HG03558 (cell line): ENCODE data around the gene PLA2G5.
"Not testable (repeated sequence)": the region's sequence is repeated elsewhere in the genome, so short reads cannot be mapped to it uniquely, and the experiment has no call there.

Source experiments
- ATAC-seq: cut with Tn5 transposase; IDR thresholded peaks from one replicate; pipeline ENCODE4 v1.9.1; 2021; ENCODE audit warnings: moderate number of reproducible peaks; ENCODE audit not compliant: unreplicated experiment; ENCODE audit errors: extremely low read depth

PLA2G5 gene, protein sequence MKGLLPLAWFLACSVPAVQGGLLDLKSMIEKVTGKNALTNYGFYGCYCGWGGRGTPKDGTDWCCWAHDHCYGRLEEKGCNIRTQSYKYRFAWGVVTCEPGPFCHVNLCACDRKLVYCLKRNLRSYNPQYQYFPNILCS

DNA sequence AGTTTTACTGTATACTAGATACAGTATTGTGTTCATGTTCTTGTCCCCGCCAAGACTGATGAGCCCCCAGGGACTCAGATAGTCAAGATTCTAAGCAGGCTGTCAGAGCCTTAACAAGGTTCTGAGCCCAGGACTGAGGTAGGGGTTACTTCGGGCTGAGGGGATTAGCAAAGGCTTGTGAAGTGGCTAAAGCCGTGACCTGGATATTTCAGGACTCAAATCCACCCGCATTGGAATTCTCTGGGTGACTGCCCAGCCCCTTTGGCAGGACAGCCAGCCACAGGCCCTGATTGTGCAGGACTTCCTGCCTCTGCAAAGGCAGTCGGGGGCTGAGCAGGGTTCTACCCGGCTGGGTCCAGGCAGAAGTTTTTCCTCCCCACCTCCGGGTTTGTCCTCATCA lies at the start of gene PLA2G5:
TSS of gene PLA2G5 (plus strand) at position 321 of the 400 bp plus-strand sequence. CDS start 14,637 bp downstream, outside the sequence.
- no peak for ATAC-seq

DNA sequence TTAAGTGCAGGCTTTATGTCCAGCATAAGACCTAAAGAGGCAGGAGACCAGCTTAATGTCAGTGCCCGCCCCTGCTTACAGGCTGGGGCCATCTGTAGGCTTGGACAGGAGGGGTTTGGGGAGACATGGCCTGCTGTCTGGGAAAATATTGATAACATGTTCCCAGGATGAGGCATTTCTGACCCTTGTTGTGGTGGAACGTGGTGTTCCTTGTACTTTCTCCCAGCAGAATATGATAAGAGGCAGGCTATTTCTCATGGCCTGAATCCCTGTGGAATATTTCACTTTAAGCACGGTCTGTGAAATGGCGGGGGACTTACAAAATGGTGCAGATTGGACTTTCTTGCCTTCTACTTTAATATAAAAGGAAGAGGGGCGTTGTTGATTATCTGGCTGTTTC lies 41.9 kb upstream of the PLA2G5 start:
- ATAC-seq, result no peak

DNA sequence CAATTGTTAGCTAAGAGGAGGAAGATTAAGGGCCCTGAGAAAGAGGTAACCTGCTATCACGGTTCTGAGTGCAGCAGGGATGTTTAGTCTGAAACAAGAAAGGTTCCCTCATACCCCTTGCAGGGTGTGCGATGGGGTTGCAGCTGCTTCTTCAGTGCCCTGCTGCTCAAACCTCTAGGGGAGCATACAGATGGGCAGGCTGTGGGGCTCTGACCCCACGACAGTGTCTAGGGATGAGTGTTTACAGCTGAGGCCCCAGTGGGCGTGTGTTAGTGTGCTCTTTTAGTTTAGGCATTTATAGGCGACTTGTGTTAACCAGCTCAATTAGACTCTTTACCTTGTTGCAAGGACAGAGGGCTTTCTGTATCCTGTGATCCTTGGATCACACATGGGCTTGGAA lies 41.3 kb upstream of the PLA2G5 start:
- no peak for ATAC-seq

DNA sequence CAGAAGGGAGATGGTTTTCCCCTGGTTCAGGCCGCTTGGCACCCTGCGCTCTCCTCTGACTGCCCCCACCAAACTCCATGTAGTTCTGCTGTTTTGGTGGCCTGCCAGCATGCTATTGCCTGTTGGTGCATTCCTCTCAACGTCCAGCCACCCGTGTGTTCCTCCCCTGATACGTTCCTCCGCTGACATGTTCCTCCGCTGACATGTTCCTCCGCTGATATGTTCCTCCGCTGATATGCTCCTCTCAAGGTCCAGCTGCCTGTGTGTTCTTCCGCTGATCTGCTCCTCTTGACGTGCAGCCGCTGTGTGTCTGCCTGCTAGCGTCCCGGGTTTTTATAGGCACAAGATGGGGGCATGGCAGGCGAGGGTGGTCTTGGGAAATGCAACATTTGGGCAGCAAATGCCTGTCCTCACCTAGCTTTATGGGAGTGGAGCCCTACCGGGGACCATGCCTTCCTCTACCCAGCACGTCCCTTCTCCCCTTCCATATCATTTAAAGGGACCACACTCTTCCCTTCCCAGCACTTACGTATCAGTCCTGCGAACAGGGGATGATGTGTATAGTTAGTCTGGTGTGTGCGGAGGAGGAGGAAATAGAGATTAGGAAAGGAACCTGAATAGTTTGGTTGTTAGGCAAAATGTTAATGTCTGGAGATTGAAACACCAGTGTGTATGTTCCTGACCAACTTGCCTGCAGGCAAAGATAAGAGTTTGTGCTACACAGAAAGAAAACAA lies 40.6 kb upstream of the PLA2G5 start:
- ATAC-seq, result no peak

DNA sequence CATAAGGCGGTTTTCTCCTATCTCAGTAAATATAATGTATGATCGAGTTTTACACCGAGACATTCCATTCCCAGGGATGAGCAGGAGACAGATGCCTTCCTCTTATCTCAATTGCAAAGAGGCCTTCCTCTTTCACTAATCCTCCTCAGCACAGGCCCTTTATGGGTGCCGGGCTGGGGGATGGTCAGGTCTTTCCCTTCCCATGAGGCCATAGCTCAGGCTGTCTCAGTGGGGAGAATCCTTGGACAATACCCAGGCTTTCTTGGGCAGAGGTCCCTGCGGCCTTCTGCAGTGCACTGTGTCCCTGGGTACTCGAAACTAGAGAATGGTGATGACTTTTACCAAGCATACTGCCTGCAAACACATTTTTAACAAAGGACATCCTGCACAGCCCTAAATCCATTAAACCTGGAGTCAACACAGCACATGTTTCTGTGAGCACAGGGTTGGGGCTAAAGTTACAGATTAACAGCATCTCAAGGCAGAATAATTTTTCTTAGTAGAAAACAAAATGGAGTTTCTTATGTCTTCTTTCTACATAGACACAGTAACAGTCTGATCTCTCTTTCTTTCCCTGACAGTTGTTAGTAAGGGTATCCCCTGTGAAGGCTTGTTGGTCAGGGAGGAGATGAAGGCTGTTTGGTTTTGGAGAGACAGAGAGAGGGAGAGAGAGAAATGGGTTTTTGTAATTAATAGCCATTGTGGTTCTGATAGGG lies 39.4 kb upstream of the PLA2G5 start:
- not testable (repeated sequence) for ATAC-seq

DNA sequence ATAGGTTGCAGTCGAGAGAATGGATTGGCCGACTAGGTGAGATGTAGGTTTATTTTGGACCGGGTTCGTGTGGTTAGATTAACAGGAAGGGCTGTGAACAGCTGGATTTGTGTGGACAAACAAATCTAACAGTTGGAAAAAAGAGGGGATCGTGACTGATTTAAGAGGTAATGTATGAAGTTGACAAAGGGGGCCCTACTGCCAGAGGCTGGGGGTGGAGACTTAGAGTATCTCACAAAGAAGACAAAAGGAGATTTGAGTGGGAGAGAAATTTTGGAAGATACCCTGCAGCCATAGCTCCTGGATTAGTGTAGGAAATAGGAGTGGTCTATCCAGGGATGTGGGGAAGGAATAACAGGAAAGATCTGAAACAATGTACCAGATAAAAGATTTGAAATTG lies 38.8 kb upstream of the PLA2G5 start:
- ATAC-seq, result no peak

DNA sequence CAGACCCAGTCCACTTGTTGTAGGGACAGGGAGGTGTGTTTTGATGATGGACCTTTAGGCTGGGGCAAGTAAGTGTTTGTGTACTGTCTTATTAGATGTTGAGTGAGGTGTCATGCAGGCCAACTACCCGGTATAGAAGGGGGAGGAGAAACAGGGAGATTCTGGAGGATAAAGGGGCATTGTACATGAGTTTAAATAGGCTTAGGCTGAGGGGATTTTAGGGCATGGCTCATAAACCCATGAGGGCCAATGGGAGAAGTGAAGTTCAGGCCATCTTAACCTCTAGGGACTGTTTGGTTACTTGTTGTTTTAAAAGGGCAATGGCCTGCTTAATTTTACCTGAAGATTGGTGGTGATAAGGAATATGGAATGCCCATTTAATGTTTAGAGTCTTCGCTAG lies 38.2 kb upstream of the PLA2G5 start:
- ATAC-seq, result no peak

DNA sequence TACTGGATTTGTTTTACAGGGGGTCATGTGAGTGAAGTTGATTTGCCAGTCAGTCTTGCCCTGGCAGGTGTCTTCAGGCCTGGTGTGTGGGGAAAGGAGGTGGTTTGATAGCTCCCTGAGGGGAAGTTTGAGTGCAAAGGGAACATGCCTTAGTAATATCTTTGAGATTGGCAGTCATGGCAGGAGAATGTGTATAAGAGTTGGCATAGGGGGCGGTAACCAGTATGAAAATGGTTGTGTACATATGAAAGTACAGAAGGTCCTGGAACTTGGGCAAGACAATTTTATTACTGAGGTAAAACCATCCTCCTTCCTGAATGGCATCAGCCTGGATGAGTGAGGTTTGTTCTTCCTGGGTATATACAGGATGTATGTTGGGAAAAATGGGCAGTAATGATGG lies 37.6 kb upstream of the PLA2G5 start:
- no peak for ATAC-seq

DNA sequence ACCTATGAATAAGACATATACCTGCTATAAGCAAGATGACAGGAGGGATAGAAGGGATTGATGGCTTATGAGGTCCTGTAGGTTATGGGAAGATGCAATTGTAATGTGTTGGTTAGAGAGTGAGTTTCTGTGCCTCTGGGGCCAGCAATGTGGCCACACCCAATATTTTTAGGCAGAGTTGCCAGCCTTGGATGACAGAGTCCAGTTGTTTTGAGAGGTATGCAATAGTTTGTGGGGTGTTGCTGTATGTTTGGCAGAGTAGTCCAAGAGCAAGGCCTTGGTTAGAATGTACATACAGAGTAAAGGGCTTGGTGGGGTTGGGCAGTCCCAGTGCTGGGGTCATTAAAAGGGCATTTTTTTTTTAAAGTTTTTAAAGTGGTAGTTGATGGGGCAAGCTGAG lies 36.6 kb upstream of the PLA2G5 start:
- no peak for ATAC-seq

DNA sequence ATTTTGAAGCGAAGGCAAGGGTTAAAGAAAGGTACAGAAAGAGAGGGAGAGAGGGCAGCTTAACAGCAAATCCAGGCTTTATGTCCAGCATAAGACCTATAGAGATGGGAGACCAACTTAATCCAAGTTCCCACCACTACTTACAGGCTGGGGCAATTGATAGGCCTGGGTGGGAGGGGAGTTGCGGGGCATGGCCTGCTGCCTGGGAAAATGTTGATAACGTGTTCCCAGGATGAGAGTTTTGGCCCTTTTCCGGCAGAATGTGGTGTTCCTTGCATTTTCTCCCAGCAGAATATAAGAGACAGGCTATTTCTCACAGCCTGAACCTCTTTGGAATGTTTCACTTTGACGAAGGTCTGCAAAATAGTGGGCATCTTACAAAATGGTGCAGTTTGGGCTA lies 34.9 kb upstream of the PLA2G5 start:
- ATAC-seq, result no peak

DNA sequence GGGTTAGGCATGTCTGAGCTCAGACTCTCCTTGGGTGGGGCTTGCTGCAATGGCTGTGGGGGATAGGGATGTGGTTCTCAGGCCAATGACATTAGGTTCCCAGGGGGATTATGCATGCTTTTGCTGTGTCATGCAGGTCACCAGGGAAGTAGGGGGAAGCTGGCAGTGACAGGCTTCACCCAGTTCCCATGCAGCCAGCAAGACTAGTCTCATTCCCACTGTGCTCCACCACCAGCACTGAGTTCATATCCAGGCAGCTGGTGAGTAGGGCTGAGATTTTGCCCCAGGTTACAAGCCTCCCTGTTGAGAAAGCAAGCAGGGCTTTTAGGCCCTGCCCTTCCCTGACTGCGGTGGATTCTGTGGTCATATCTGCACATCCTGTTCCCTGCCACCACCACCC lies 32.1 kb upstream of the PLA2G5 start:
- ATAC-seq, result no peak

DNA sequence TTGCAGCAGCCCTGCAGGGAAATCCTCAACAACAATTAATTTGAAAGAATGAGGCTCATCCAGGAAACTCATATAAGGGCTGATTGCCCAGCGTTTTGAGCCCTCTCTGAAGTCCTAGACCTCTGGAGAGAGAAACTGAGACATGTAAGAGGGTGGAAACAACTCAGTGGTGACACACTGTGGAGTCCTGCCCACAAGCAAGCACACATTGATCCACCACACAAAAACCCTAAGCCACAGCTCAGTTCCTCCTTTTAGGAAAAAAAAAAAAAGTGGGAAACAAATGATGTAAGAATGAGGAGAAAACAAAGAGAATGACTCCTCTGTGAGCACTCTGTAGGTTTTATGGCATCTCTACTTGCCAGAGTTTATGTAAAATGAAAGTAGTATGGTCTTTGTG lies 22.9 kb upstream of the PLA2G5 start:
- no peak for ATAC-seq

DNA sequence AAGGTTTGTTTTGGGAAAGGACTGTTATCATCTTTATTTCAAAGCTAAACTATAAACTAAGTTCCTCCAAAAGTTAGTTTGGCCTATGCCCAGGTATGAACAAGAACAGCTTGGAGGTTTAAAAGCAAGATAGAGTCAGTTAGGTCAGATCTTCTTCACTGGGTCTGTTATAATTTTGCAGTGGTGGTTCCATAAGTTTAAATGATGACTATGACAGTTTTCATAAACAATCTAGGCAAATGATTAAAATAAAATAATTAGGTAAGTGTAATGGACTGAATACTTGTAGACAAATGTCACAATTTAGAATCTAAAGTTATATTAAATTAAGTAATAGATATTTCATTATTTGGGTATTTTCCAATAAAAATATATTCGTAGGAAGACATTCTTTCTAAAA lies 21.4 kb upstream of the PLA2G5 start:
- no peak for ATAC-seq

DNA sequence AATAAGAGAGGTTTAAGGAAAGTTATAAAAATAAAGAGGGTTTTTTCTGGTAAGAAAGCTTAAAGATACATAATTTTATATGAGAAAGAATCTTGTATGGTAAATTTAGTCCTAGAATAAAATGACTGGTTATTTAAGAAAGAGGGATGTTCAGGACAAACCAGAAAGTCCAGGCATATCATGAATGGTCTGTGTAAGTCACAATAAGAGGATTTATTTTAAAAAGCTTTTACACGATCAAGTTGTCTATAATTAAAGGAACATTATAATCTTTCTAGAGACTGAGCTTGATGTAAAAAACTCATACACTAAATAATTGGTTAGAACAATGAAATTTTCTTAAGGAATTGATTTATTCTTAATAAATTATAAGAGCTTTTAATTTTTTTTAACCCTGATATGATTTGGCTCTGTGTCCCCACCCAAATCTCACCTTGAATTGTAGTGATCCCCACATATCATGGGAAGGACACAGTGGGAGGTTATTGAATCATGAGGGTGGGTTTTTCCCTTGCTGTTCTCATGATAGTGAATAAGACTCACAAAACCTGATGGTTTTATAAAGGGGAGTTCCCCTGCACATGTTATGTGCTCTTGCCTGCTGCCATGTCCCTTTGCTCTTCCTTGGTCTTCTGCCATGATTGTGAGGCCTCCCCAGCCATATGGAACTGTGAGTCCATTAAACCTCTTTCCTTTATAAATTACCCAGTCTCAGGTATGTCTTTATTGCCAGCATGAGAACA lies 20.8 kb upstream of the PLA2G5 start:
- not testable (repeated sequence) for ATAC-seq

DNA sequence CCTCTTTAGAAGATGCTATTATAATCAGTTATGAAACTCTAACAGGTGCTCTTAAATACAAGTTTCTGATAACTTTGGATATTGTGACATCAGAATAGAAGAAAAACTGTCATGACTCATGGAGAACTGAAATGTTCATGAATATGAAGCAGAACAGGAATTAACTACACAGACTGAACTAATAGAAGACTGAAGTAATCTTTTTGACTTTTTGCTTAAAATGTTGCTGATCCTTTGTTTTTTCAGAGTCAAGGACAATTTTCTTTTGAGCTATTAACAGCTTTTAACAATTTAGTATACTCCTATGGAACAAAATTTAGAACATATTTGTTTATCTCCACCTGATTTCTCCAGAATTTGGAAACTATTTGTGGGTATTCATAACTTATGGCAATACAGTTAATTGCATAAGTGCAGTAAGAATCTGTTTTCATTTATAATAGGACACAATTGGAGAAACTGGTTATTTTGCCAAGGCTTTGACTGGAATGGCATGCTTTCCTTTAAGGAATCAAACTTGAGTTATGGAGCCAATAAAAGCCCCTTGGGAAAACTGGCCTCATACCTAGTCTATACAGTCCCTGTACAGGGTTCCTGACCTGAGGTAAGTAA lies 18.7 kb upstream of the PLA2G5 start:
- ATAC-seq, result no peak

DNA sequence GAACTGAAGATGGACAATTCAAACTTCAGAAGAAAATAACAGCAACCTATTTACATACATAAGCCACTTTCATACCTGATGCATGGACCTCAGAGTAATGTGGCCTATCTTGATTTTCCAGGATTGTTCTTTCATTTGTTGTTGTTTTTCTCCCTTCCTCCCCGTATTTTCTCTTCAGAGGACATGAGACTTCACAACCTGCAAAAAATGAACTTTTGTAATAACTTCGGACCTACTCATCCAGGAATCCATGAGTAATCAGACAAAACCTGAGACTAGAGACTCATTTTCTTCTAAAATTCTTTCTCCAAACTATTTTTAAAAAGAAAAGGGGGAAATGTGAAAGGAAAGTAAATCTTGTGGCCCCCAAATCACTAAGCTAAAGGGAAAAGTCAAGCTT lies 17.6 kb upstream of the PLA2G5 start:
- no peak for ATAC-seq

DNA sequence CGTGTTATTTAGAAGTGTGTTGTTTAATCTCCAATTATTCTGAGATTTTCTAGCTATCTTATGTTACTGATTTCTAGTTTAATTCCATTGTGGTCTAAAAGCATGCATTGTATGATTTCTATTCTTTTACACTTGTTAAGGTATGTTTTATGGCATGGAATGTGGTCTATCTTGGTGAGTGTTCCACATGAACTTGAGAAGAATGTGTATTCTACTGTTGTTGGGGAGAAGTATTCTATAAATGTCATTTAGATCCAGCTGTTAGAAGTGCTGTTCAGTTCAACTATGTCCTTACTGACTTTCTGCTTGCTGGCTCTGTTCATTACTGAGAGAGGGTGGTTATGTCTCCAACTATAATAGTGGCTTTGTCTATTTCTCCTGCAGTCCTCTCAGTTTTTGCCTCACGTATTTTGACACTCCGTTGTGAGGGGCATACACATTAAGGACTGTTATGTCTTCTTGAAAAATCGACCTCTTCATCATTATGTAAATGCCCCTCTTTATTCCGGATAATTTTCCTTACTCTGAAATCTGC lies 12.0 kb upstream of the PLA2G5 start:
- no peak for ATAC-seq

DNA sequence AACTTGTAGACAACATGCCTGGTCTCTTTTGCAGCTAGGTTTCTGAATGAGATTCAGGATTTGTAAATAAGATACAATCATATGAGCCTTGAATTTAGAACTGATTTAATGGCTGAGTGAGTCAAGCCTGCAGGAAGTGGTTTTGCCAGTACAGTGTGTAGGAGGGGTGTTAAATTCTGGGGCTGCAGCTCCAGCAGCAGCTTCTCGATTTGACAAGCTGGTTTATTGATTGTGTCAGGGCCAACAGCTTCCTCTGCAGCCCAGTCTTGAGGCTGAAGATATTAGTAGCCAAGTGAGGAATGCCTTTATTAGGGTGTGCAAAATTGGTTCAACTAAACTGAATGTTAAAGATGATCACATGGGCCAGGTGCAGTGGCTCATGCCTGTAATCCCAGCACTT lies 11.5 kb upstream of the PLA2G5 start:
- no peak for ATAC-seq

DNA sequence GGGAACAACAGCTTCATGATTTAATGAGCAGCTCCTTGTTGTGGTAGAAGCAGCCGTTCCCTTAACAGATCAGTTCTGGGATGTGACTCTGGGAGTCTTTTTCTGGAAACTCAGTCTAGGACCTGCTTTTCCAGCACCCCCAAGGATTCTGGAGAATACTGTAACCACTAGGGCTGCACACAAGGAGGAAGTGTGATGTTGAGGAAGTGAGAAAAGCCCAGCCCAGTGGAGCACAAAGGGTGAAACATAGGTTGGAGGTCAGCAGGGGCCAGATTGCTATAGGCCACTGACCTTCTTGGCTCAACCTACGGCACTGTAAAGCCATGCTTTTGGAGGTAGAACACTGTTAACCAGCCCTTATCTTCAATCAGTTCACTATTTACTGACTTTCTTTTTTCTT lies 10.1 kb upstream of the PLA2G5 start:
- no peak for ATAC-seq

DNA sequence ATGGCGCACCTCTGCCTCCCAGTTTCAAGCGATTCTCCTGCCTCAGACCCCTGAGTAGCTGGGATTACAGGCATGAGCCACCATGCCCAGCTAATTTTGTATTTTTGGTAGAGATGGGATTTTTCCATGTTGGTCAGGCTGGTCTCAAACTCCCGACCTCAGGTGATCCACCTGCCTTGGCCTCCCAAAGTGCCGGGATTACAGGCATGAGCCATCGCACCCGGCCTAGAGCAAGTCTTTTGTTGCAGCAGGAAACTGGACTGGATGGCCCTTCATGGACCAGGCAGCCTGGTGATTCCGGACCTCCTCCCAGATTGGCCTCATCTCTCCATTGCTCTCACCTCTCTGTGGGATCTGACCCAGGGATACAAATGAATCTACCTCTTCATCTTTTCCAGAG lies 9.2 kb upstream of the PLA2G5 start:
- ATAC-seq, result not testable (repeated sequence)
